Loucy (cell line): ENCODE data around the gene MPRIP.

Experiments
- H2AFZ ChIP-seq: fragments of 200-600 bp; sonication (generic); 2 replicates; pipeline ENCODE4 v1.6.0; 2016; ENCODE audit warnings: antibody characterized with exemption, mild to moderate bottlenecking, low read length, moderate library complexity
- H3F3A ChIP-seq: fragments of 200-600 bp; 2 replicates; pipeline ENCODE4 v1.6.0; 2016; ENCODE audit warnings: antibody characterized with exemption, low read depth, mild to moderate bottlenecking
- H3K27me3 ChIP-seq: fragments of 200-600 bp; sonication (generic); 2 replicates; pipeline ENCODE4 v1.6.1; 2014; ENCODE audit warnings: low read length, mild to moderate bottlenecking; ENCODE audit not compliant: insufficient read depth, poor library complexity, severe bottlenecking
- H3K36me3 ChIP-seq: fragments of 200-600 bp; sonication (generic); 2 replicates; pipeline ENCODE4 v1.6.1; 2016; ENCODE audit warnings: low read length; ENCODE audit not compliant: insufficient read depth
- H3K4me1 ChIP-seq: fragments of 200-600 bp; sonication (generic); 2 replicates; pipeline ENCODE4 v1.5.1; 2014; ENCODE audit warnings: low read length, mild to moderate bottlenecking; ENCODE audit not compliant: insufficient read depth, poor library complexity, severe bottlenecking
- H3K4me2 ChIP-seq: fragments of 200-600 bp; sonication (generic); 2 replicates; pipeline ENCODE4 v1.6.0; 2014; ENCODE audit warnings: antibody characterized with exemption, low read length, low read depth, mild to moderate bottlenecking; ENCODE audit not compliant: poor library complexity, severe bottlenecking
- H3K4me3 ChIP-seq: fragments of 200-600 bp; sonication (generic); 2 replicates; pipeline ENCODE4 v1.5.1; 2014; ENCODE audit warnings: low read length, mild to moderate bottlenecking, mixed read lengths; ENCODE audit not compliant: poor library complexity, severe bottlenecking
- H3K79me2 ChIP-seq: fragments of 200-600 bp; sonication (generic); 2 replicates; pipeline ENCODE4 v1.6.1; 2014; ENCODE audit warnings: low read length; ENCODE audit not compliant: insufficient read depth
- H3K9ac ChIP-seq: fragments of 200-600 bp; sonication (generic); 2 replicates; pipeline ENCODE4 v1.6.0; 2014; ENCODE audit warnings: mild to moderate bottlenecking, low read depth, low read length, moderate library complexity; ENCODE audit not compliant: poor library complexity, severe bottlenecking
- H3K9me2 ChIP-seq: fragments of 200-600 bp; sonication (generic); replicated peaks from 2 replicates; pipeline ENCODE4 v1.6.1; 2016; ENCODE audit warnings: low read depth, low read length, mixed read lengths
- H3K9me3 ChIP-seq: fragments of 200-600 bp; sonication (generic); 2 replicates; pipeline ENCODE4 v1.6.1; 2014; ENCODE audit warnings: mild to moderate bottlenecking, antibody characterized with exemption, low read length, low read depth; ENCODE audit not compliant: insufficient read depth
- H4K20me1 ChIP-seq: fragments of 200-600 bp; sonication (generic); 2 replicates; pipeline ENCODE4 v1.6.0; 2014; ENCODE audit warnings: antibody characterized with exemption, low read length, mild to moderate bottlenecking; ENCODE audit not compliant: insufficient read depth, poor library complexity, severe bottlenecking
- CTCF ChIP-seq: fragments of 200-600 bp; sonication (generic); conservative IDR thresholded peaks from 2 replicates; pipeline ENCODE4 v1.5.1; 2014; ENCODE audit warnings: mild to moderate bottlenecking, antibody characterized with exemption, low read length
- EZH2phosphoT487 ChIP-seq: fragments of 200-600 bp; IDR thresholded peaks from 2 replicates; pipeline ENCODE4 v1.6.1; 2018; ENCODE audit warnings: antibody characterized with exemption, mild to moderate bottlenecking, moderate library complexity, borderline replicate concordance

Gene MPRIP

GRCh38 chr17:17082878-17083277 lies 40.6 kb downstream of the MPRIP start:
- Histone ChIP-seq H3K9ac (no peak overlapping the region), H3K4me1 (no peaks in the 10 kb centered on the region), H4K20me1 (peaks cover 3% of the 10 kb centered on the region), H3K79me2 (peaks cover 38% of the 10 kb centered on the region; the same call in 1 of the 2 replicates), H3K36me3 (peaks cover 70% of the 10 kb centered on the region; the same call in 1 of the 2 replicates), H3K27me3 (no peaks in the 10 kb centered on the region), H3K4me3 (no peak overlapping the region), H3K9me2 (no peaks in the 10 kb centered on the region), H3K4me2 (no peak overlapping the region), H2AFZ (no peak overlapping the region), H3F3A (no peaks in the 10 kb centered on the region), H3K9me3 (no peaks in the 10 kb centered on the region)
- no peak for TF ChIP-seq EZH2phosphoT487
- no peak for TF ChIP-seq CTCF

DNA sequence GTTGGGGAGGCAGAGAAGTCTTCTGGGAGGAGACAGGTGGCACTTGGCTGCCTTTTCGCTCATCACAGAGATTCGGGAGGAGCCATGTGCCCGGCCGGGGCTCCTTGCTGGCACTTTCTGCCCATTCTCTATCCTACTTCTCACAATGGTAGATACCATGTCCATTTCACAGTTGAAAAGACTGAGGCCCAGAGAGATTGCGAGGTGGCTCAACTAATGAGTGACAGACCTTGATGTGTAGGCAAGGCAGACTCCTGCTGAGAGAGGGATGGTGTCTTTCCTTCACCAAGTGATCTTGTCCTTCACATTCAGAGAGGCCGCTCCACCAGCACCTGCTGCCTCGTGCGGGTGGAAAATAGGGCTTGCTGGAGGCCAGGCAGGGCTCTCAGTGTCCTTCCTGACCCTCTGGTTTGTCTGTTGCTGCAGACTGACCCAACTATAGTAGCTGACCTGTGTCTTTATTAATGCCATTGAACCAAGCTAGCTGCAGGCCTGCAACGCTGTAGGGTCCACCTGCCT lies 42.1 kb downstream of the MPRIP start:
- Histone ChIP-seq H3K4me1 (peaks cover 11% of the 10 kb centered on the region), H3K9ac (no peak overlapping the region), H2AFZ (no peak overlapping the region), H3K36me3 (peaks cover 67% of the 10 kb centered on the region; the same call in 1 of the 2 replicates), H3F3A (no peaks in the 10 kb centered on the region), H3K9me3 (no peaks in the 10 kb centered on the region), H3K27me3 (no peaks in the 10 kb centered on the region), H3K9me2 (no peaks in the 10 kb centered on the region), H3K79me2 (peaks cover 35% of the 10 kb centered on the region; the same call in 1 of the 2 replicates), H3K4me2 (no peak overlapping the region), H4K20me1 (peaks cover 8% of the 10 kb centered on the region), H3K4me3 (no peak overlapping the region)
- no peak for TF ChIP-seq EZH2phosphoT487
- TF ChIP-seq CTCF, result no peak

- Histone ChIP-seq H3K79me2 (peaks cover 38% of the 10 kb centered on the region; the same call in 1 of the 2 replicates), H3K9me2 (no peaks in the 10 kb centered on the region), H3K9me3 (no peaks in the 10 kb centered on the region), H3K4me3 (no peak overlapping the region), H3K4me1 (peaks cover 11% of the 10 kb centered on the region), H3K27me3 (no peaks in the 10 kb centered on the region), H3K36me3 (peaks cover 66% of the 10 kb centered on the region; the same call in 1 of the 2 replicates), H3K9ac (no peak overlapping the region), H3F3A (no peaks in the 10 kb centered on the region), H2AFZ (no peak overlapping the region), H4K20me1 (peaks cover 8% of the 10 kb centered on the region), H3K4me2 (no peak overlapping the region)
- TF ChIP-seq CTCF (no peak), EZH2phosphoT487 (no peak)
Observed at GRCh38 chr17:17084941-17085340, 42.7 kb downstream of the MPRIP start.
